Mesenteric fat pad (tissue), 1 donor: Measurements from ENCODE around the gene FAM240A. TPM values are rescaled to one million over a fixed set of nuclear protein-coding genes. Genes with fewer than 3 reads are reported as not detected.

Experiments used
- DNase-seq: peaks from one replicate; pipeline ENCODE4 v3.0.0-alpha.2; 2020; ENCODE audit warnings: low spot score
- total RNA-seq: library from RNA; stranded (reverse); fragmentation: NEBNext Ultra II Directional; extraction: Animal tissue kit (Norgen Biotek cat#: 25700); gene quantifications from one replicate; pipeline ENCODE4 v1.2.1, GENCODE V29; 2021
- donor health status: DM: yes; HTN: yes; CAD: no.

The FAM240A gene
- total RNA-seq, 1 donor from 2014 or later: not detected

DNA sequence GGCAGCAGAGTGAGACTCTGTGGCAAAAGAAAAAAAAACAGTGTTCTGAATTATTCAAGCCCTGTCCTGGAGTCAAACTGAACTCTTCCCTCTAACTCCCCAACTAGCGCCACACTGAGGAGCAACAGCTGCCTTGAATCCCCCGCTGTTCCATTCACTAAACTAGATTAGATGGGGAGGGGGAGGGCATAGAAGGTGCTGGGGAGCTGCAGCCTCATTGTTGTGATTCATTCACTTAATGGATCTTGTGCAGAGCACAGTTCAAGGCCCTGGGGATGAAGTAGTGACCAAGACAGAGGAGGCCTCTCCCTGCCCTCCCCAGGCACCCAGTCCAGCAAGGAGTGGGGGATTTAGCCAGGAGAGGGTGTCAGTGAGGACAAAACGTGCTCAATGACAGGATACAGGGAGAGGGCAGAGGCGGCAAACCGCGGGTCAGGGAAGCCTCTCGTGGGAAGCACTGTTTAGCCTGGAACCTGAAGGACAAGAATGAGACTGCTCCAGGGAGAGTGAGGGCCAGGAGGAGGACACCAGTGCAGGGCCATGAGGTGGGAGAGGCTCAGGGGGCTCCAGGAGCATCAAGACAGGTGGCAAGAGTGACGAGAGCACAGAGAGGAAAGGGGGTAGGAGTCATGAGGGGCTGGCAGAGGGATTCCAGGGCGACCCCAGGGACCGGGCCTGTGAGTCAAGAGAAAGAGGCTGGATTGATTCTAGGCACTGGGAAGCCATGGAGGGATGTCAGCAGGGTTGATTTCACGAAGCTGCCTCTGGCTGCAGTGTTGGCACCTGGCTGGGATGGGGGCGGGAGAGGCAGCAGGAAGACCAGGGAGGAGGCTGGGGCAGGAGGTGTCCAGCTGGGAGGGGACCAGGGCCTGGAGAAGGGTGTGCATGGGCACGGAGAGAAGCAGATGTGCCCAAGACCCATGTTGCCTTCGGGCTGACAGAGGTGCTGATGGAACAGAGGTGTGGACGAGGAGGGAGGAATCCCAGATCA lies 49.7 kb downstream of the FAM240A start:
- peak; percentile 74 for DNase-seq

DNA sequence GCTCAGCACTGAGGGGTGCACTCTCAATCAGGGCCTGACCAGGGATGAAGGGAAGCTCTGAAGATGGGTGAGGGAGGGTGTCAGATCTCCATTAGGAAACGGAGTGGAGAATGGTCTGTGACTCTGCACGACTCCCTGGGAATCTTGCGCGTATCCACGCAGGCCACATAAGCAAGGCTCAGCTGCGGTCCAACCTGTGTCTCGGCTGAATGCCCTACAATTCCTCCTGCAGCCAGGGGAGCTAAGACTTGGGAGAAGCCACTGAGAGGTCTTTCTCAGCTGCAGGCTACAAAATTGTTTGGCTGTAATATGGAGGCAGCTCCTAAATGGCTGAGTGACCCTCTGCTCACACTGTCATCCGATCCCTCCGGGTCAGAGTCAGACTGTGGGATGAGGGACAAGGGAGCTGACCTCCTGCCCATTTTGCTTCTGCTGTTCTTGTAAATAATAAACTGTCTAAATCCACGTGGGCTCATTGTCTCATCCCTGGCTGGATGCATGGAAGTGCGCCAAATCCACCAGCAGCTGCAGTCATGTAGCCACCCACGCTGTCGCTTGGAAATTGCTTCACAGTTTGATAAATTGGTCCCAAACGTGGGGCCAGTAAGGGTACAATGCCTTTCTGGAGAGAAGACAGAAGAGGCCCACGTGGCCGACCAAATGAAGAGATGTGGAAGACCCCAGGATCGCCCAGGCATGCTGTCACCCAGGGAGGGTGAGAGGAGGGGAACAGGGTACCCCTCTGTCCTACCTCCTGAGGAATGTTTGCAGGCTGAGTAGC lies 50.6 kb downstream of the FAM240A start:
- peak; percentile 87 for DNase-seq

DNA sequence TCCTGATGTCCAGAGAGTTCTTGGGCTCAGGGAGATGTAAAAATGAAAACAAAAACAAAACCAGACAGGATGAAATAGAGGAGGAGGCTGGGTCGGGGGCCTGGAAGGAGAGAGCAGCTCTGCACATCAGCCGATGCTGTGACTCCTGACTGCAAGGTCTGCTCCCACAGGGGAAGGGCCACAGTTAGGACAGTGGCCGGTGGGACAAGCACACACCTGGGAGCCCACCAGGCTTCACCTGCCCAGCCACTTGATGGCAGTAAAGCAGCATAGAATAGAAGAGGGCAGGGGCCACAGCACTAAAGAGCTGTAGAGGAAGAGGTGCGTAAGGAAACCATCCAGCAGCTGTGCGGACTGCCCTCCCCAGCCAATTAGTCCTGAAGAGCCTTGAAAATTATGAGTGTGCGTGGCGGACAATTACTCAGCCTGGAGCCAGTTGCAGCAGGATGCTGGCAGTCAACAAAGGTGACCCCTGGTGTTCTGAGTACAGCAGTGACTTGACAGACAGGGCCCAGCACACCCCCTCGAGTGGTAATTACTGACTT lies 51.3 kb downstream of the FAM240A start:
- DNase-seq: peak; percentile 37

DNA sequence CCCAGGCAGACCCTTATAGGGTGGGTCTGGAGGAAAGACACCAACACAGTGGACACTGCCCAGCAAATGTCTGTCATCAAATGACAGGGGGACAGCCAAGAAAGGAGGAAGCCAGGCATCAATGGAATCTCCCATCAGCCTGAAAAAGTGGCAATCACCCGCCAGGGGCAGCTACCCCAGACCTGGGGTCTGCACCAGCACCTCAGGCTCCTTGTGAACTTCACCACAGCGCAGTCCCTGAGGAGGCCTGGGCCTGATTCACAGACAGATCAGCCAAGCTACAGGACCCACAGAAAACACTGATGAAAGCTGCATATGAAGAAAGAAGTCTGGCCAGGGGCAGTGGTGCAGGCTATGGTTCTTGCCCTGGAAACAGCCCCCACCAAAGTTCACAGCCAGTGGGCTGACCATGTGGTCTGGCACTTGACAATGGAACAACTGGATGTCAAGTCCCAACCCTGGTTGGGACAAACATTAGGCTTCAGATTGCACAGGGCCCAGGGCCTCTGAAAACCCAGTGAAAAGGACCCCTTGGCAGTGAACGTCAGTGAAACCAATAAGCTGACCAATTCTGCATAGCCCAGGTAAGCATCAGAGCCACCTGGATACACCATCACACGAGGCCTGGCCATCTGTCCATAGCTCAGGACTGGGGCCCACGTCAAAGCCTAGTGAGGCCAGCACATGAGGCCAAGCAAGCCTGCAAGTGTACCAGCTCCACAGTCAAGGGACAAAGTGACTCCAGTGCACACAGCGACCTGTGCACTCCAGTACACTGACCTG lies 52.1 kb downstream of the FAM240A start:
- DNase-seq: peak; percentile 87

DNA sequence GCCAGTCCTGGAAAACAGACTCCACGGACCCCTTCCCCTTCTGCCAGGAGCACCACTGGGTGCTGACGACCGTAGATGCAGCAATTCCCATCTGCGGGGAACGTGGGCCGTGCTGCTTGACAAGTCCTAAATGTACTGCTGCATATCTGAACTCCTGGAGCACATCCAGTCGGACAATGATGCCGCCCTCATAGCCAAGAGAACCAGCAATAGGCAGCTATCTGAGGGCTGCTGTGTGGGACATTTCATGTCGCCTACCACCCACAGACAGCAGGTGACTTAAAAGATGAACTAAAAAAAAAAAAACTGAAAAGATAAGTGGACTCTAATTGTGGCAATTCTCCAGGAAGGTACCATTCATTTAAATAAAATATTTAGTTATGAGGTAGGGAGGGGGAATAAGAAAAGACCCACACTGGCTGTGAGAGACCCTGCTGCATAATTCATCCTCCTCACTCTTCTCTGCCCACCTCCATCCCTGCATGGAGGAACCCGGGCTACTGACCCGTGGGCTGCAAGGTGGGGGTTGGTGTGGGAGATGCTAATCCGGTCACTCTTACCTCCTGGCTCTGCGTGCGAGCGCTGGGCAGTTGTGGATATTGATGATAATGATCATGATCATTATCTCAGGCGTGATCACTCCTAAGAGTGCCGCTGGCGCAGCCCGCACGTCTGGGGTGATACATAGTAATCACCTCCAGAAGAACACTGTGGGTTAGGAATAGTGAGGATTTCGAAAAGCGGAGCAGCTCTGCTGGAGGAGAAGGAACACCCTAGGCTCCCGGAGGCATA lies 52.8 kb downstream of the FAM240A start:
- peak; percentile 59 for DNase-seq

DNA sequence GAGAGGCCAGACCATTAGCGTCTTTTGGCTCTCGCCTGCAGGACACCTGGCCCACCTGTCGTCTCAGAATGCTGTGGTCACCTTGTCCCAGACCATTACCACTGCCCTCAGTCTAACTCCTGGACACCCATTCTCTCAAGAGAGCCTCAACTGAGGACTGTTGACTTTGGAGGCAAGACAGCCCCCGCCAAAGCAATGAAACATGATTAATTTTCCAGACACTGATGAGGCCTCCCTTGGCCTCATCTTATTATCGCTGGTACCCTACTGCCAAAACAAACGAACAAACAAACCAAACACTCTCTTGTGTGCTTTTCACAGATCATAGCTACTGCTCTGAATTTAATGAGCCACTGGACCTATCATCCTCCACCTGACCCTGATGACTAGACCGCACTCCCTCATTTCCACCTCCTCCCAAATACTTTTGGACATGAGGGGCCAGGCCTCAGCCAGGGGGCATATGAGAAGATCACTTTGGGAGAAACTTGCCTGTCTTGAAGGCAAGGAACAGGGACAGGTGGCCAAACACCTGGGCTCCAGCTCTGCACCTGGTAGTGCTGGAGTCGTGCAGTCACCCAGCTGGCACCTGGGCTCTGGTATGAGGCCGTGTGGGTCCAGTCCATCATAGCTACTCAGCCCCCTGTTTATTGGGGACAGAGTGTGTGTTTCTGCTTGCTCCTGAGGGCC lies 53.6 kb downstream of the FAM240A start:
- DNase-seq: peak; percentile 55

DNA sequence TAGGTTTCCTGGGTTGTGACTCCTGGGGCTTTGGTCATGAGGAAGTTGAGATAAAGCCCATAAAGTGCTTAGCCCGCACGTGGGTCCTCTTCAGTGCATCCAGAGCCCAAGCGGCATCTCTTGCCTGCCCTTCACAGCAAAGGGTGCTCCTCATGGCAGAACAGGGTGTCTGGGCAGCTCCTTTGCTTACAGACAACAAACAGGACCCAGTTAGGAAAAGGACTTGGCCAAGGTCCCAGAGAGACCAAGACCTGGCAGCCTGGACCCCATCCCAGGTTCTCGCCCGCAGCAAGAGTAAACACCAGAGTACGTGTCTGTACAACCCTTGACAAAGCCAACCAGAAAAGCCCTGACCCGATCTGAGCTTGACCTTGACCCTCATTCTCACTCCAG lies 54.1 kb downstream of the FAM240A start:
- DNase-seq: peak; percentile 53

DNA sequence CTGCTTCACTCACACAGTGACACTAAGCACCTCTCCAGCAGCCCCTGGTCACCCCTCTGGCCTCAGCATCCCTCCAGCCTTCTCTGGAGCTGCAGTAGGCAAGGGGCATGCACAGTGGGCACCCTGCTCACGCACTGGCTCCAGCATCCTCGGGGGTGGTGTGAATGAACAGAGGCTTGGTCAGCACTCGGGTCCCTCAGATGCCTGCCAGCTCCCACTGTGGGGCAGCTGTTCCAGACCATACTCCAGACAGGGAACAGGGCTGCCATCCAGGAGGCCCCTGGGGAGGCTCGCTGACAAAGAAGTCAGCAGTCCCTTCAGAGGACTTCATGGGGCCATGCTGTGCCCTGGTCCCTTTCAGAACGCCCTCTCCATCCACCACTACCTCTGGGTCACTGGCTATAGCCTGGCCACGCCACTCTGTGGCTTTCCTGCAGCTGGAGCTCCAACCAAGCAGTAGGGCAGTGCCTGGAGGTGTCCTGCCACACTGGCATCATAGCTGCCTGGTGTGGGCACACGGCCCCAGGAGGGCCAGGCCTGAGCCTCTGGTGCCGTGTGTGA lies 54.8 kb downstream of the FAM240A start:
- DNase-seq: peak; percentile 88

DNA sequence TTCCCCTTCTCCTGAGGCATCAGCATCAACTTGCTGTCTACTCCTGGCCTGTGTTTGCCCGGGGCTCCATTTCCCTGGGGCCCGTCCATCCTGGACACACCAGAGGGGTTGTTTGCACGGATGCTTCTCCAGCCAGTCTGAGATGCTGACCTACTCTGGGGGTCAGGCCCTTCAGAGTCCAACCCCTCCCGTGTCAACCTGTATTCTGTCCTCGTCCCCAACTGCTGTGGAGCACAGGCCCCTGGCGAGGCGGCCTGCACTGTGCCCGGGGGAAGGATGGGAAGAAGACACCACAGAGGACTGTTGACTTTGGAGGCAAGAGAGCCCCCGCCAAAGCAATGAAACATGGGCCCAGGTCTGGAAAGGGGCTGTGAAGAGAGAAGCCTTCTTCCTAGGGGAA lies 55.3 kb downstream of the FAM240A start:
- DNase-seq: peak; percentile 69

DNA sequence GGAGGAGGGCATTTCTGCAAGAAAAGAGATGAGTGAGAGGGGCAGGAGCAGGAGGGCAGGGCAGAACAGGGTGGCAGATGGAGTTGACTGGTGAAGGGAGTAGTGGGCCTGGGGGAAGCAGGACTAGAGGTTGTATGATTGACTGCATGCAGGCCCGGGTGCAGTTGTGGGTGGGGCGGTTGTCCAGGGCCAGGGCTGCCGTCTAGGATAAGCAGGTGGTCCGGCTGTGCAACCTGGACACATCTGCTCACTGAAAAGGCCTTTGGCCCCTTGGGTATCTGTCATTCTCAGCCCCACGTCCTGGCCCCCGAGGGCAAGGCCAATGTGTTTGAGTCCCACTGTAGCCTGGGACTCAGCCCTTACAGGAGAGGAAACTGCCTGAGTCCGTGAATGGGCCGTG lies 55.8 kb downstream of the FAM240A start:
- peak; percentile 87 for DNase-seq

DNA sequence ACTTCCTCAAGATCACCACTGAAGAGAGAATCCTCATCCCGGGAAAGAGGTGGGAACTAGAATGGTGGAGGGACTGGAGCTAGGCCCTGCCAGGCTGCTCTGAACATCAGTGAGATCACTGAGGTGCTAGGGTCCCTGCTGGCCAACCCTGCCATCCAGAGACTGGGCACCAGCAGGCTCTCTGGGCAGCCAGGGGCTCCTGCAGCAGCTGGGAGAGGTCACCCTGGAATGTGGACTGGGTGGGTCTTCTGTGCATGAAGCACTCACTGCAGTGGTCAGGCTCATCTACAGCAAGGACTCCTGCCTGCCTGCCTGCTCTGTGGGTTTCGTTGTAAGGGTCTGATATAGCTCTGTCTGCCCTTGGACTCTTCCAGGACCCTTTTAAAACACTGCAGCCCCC lies 56.3 kb downstream of the FAM240A start:
- DNase-seq: peak; percentile 74

DNA sequence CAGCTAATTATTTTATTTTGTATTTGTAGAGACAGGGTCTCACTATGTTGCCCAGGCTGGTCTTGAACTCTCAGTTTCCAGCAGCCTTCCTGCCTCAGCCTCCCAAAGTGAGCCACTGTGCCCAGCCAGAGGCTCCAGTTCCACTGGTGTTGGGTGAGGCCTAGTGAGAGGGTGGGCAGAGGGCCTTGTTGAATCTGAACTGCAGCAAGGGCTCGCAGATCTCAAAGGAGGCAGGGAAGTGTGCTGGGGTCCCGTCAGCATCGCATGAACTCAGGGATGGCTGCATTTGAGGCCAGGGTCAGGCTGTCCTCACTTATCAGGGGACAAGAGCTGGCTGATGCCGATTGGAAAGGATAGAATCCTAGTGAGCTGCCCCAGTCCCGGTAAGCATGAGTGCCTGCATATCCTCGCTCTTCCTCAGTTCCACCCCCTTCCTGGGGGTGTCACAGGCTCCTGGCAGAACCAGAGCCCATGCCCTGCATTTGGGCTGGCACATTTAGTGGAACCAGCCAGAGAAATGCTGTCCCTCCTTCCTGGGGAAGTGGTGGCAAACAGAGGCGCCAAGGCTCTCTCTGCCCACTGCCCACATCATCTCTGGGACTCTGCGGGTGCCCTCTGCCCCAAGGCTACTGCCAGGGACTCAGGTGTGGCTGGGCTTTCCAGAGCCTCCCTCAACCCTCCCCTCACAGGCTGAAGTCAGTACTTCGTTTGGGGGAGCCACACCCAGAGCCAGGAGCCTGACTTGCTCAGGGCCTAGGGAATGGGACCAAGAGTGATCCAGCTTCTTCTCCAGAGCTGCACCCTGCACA lies 57.1 kb downstream of the FAM240A start:
- DNase-seq: peak; percentile 87

DNA sequence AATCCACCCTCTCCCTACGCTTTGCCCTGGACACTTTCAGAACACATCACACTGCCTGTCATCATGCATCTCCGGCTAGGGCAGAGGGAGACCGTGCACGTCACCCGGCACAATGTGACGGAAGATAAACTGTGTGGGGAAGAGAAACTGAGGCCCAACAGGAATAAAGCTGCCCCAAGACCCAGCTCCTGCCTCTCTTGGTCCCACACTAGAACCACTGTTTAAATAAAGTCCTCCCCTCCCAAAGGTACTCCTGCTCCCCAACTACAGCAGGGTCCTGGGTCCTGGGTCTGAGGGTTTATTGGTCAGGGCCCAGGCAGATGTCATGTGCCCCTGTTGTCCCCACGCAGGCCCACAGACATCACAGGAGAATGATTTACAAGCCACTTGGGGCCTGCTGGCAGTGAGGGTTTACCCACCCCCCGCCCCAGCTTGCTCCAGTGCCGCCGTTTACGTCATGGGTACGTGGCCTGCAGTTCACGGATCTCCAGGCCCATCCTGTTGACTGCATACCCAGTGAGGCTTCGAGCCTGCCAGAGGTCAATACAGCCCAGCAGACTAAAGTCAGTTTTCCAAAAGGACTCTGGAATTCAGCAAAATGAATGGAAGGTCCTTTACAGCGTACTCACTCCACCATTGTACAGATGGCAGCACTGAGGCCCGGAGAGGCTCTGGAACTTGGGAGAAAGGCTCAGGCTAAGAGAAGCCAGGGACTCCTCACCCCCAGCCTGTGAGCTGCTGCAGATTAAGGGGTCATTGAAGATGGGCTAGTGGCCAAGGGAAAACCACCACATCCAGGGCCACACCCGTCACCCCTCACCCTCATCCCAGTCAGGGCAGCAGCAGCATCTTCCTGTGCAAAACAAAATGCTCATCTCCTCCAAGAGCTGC lies 57.9 kb downstream of the FAM240A start:
- DNase-seq: peak; percentile 71

DNA sequence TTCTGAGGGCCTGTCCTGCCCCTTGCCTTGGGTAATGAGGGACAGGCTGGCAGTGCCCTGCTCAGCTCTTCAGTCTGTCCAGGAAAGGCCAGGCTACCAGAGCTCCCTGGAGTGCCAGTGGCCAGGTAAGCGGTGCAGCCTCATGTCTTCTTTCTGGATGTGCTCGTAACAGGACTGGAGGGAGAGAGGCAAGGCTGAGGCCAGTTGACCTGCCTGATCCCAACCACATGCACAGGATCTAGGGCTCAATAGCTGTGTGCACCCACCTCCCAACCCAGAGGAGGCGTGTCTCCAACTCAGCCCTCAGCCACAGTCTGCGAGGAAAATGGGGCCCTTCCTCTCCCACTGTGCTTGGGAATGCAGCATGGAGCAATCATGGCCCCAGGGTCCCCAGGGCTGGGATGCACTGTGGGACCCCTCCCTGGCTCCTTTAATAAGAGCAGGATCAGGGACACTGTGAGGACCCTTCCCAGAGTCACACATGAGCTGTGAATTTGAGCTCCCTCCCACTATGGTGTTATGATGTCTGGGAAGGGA lies 58.6 kb downstream of the FAM240A start:
- peak; percentile 68 for DNase-seq

DNA sequence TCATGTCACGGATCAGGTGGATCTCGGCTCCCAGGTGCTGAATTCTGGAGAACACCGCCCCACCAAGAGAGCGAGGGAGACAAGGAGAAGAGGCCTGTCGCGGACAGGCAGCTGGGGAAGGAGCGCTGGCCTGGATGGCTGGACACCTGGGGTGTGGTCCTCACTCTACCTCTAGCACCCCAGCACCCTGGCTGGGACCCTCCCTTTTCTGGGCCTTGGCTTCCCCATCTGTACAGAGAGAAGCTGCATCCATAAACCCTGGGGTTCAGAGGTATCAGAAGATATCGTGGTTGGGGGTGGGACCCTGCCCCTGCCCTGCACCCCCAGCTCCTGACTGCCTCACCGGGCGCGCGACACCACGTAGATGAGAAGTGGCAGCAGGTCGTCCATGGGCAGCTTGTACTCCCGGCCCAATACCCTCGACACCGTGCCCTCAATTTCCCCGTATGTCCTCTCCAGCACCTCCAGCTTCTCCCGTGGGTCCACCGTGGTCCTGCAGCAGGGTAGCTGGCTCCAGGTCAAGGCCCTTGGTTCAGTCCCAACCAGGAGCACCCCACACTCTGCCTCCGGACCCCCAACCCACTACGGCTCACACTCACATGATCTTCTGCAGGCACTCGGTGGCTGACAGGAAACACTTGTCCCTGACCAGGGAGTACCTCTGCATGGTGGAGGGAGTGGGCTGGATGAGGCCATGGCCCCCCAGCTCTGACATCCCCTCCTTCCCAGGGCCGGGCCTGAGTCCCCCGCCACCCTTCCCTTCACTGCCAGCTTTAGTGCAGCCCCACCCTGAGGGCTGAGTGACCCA lies 59.4 kb downstream of the FAM240A start:
- peak; percentile 81 for DNase-seq

DNA sequence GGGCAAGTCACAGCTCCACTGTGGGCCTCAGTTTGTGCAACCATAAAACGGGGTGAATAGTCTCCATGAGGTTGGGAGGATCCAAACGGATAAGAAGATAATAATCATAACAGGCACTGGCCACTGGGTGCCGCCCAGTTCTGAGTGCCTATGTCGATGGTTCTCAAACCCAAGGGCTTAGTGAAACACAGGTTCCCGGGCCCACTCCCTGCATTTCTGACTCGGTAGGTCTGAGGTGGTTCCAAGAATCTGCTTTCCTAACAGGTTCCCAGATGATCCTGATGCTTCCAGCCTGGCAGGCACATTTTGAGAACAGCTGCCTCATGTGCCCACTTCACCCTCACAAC lies 60.0 kb downstream of the FAM240A start:
- no peak for DNase-seq
